K562 (cell line): ENCODE data around the gene TMSB4X. TPM values are rescaled to one million over a fixed set of nuclear protein-coding genes. Genes with fewer than 3 reads are reported as not detected.

Experiments
- CAMTA2 ChIP-seq: fragments of 250-450 bp; sonication (Bioruptor Pico); conservative IDR thresholded peaks from 2 replicates; pipeline ENCODE4 v1.5.1; 2022
- CBX3 ChIP-seq, 2 experiments: IDR thresholded peaks; 1 replicate in 1 of 2; 2 replicates in 1 of 2; pipeline ENCODE4 v1.6.1; 2012; ENCODE audit warnings: inconsistent platforms in 2 of 2, low read length in 2 of 2, borderline replicate concordance in 1 of 2, control low read depth in 1 of 2
- COPS2 ChIP-seq: fragments of 450-650 bp; conservative IDR thresholded peaks from 2 replicates; pipeline ENCODE4 v1.6.1; 2016; ENCODE audit warnings: mild to moderate bottlenecking, moderate library complexity
- FOSL1 ChIP-seq: fragments of 200-800 bp; sonication (Bioruptor generic); conservative IDR thresholded peaks from 2 replicates; pipeline ENCODE4 v1.6.1; 2016; ENCODE audit warnings: missing genetic modification characterization, missing compliant biosample characterization
- JUND ChIP-seq, 2 experiments: IDR thresholded peaks; 2 replicates in 1 of 2; 3 replicates in 1 of 2; pipeline ENCODE4 v1.6.1; 2011; ENCODE audit warnings: borderline replicate concordance in 2 of 2, low read depth in 2 of 2, low read length in 2 of 2, improper control_type of control experiment in 1 of 2, missing biosample characterization in 1 of 2, missing genetic modification characterization in 1 of 2, missing genetic modification reagents in 1 of 2
- MYC ChIP-seq, 2 experiments: fragments of 250-450 bp in 1 of 2; sonication (Bioruptor Pico) in 1 of 2; IDR thresholded peaks; 2 replicates each; pipeline versions ENCODE4 v1.5.1 to v1.6.1; 2012 to 2021; ENCODE audit warnings: low read depth in 2 of 2, borderline replicate concordance in 1 of 2, improper control_type of control experiment in 1 of 2, low read length in 1 of 2, mild to moderate bottlenecking in 1 of 2, moderate library complexity in 1 of 2
- NFE2L1 ChIP-seq: fragments of 450-650 bp; IDR thresholded peaks from 2 replicates; pipeline ENCODE4 v1.6.1; 2016; ENCODE audit warnings: missing genetic modification characterization, low read depth, mild to moderate bottlenecking, missing compliant biosample characterization, moderate library complexity, borderline replicate concordance
- SIRT6 ChIP-seq: IDR thresholded peaks from one replicate; pipeline ENCODE4 v1.6.1; 2012; ENCODE audit warnings: low read depth, mild to moderate bottlenecking, control low read depth, inconsistent platforms, low read length, moderate library complexity
- SMAD1 ChIP-seq: fragments of 150-350 bp; IDR thresholded peaks from 2 replicates; pipeline ENCODE4 v1.6.1; 2014; ENCODE audit warnings: low read length, low read depth; ENCODE audit not compliant: partially characterized antibody
- STAT5B ChIP-seq: fragments of 250-450 bp; sonication (Bioruptor Pico); IDR thresholded peaks from 2 replicates; pipeline ENCODE4 v1.8.0; 2021; ENCODE audit warnings: mild to moderate bottlenecking, inconsistent platforms
- TOE1 ChIP-seq, 2 experiments: fragments of 450-650 bp in 1 of 2; sonication (generic) in 1 of 2; formaldehyde crosslinking in 1 of 2; IDR thresholded peaks; 2 replicates each; pipeline versions ENCODE4 v1.7.1 to v1.8.0; 2016 to 2022; ENCODE audit warnings: borderline replicate concordance in 2 of 2, mild to moderate bottlenecking in 2 of 2, antibody characterized with exemption in 1 of 2, inconsistent platforms in 1 of 2, low read depth in 1 of 2, missing genetic modification reagents in 1 of 2, moderate library complexity in 1 of 2
- ZNF239 ChIP-seq: fragments of 250-450 bp; sonication (Bioruptor Pico); IDR thresholded peaks from 2 replicates; pipeline ENCODE4 v1.4.0; 2020; ENCODE audit warnings: mild to moderate bottlenecking
- ZNF274 ChIP-seq: IDR thresholded peaks from 2 replicates; pipeline ENCODE4 v1.6.1; 2011; ENCODE audit warnings: low read depth, mild to moderate bottlenecking, low read length, moderate library complexity, borderline replicate concordance
- polyA plus RNA-seq, 8 experiments: library from polyadenylated mRNA; depleted of rRNA in 4 of 8; stranded (reverse) in 5 of 8; unstranded in 3 of 8; fragments of >200 nt; fragmentation: Nextera tagmentation in 2 of 8; fragmentation: Illumina TruSeq in 1 of 8; extraction: Ambion mirVana in 2 of 8; extraction: Trizol in 1 of 8; gene quantifications; 2 replicates each; pipeline versions ENCODE4 v1.2.1 to v1.2.3, GENCODE V29; 2011 to 2014; ENCODE audit warnings: inconsistent platforms in 1 of 8, missing spikeins in 1 of 8
- total RNA-seq, 7 experiments: library from RNA; depleted of rRNA in 6 of 7; stranded (reverse); fragments of >200 nt in 6 of 7; fragmentation: Illumina TruSeq in 2 of 7; extraction: Trizol in 2 of 7; gene quantifications; 2 replicates each; pipeline versions ENCODE4 v1.2.1 to v1.2.3, GENCODE V29; 2011 to 2021; ENCODE audit warnings: low replicate concordance in 1 of 7
- TF ChIP-seq, protein P1 (sequence below): sonication (generic); formaldehyde crosslinking; IDR thresholded peaks from 2 replicates; pipeline ENCODE4 v1.8.1; 2023; ENCODE audit warnings: mild to moderate bottlenecking, missing genetic modification reagents
- TF ChIP-seq, protein P2 (sequence below): sonication (generic); formaldehyde crosslinking; IDR thresholded peaks from 2 replicates; pipeline ENCODE4 v1.8.0; 2022; ENCODE audit warnings: mild to moderate bottlenecking, missing genetic modification reagents
- TF ChIP-seq, protein P3 (sequence below), 2 experiments: IDR thresholded peaks; 2 replicates each; pipeline ENCODE4 v1.6.1; 2012; ENCODE audit warnings: improper control_type of control experiment in 2 of 2, low read depth in 2 of 2, low read length in 2 of 2, borderline replicate concordance in 1 of 2

Gene TMSB4X
- total and polyA plus RNA-seq, 9 of the 15 experiments (the other 6 are each of a cell fraction or from before 2014, with no cell fraction given): 1,035 to 2,035 (median 1,529) TPM

DNA sequence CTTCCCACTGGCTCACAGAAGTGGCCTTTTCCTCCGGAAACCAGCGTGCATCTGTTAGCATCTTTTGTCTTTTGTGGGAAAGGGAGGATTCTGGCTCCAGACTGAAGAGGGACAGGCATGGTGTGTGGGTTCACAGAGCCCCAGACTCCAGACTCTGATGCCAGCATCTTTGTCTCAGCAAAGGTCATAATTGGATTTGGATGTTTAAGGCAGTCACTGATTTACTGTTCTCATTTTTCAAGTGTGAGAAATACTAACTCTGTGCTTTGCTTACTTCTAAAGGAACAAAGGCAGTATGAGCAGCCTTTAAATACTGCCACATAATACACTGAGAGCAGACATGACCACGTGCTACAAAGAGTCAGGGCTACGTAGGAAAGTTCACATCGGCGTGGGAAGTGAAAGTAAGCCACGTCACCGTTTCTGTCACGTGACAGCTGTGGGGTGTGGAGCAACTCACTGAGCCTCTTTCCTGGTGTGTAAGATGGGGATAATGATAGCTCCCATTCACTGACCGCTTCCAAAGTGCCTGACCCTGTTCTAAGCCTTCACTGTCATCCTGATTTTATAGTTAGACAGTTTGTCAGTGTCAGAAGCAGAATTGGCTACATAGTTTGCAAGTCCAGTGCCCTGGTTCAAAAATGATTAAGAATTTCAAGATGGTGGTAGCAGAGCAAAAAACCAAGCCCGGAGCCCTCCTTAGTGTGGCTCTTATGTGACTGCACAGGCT is 24.8 kb upstream of the TMSB4X start (continued):
- TF ChIP-seq, protein P1, sequence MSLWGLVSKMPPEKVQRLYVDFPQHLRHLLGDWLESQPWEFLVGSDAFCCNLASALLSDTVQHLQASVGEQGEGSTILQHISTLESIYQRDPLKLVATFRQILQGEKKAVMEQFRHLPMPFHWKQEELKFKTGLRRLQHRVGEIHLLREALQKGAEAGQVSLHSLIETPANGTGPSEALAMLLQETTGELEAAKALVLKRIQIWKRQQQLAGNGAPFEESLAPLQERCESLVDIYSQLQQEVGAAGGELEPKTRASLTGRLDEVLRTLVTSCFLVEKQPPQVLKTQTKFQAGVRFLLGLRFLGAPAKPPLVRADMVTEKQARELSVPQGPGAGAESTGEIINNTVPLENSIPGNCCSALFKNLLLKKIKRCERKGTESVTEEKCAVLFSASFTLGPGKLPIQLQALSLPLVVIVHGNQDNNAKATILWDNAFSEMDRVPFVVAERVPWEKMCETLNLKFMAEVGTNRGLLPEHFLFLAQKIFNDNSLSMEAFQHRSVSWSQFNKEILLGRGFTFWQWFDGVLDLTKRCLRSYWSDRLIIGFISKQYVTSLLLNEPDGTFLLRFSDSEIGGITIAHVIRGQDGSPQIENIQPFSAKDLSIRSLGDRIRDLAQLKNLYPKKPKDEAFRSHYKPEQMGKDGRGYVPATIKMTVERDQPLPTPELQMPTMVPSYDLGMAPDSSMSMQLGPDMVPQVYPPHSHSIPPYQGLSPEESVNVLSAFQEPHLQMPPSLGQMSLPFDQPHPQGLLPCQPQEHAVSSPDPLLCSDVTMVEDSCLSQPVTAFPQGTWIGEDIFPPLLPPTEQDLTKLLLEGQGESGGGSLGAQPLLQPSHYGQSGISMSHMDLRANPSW (CRISPR knock-in tag): no peak
- TF ChIP-seq ZNF239 (CRISPR knock-in tag) (no peak), CAMTA2 (no peak), CBX3 (IDR thresholded peaks at IDR 0.05; ENCODE audit: borderline replicate concordance in 1 of 2, low read length in 2 of 2) (peak in 1 of 2 experiments; percentile 43; a peak in 1 of 3 replicates), SMAD1 (no peak), NFE2L1 (tag) (no peak), STAT5B (no peak), MYC (IDR thresholded peaks at IDR 0.05; ENCODE audit: low read depth, low read length) (peak; percentile 87), MYC (CRISPR knock-in tag; IDR thresholded peaks at IDR 0.05; ENCODE audit: borderline replicate concordance, low read depth) (no peak), TOE1 (IDR thresholded peaks at IDR 0.05; ENCODE audit: borderline replicate concordance) (peak; percentile 99), TOE1 (CRISPR knock-in tag; IDR thresholded peaks at IDR 0.05; ENCODE audit: borderline replicate concordance, low read depth) (no peak), COPS2 (no peak), ZNF274 (no peak), FOSL1 (tag) (peak; percentile 51), JUND (IDR thresholded peaks at IDR 0.05; ENCODE audit: borderline replicate concordance, low read depth, low read length) (peak; percentile 74), JUND (tag; IDR thresholded peaks at IDR 0.05; ENCODE audit: borderline replicate concordance, low read depth, low read length) (peak; percentile 84; the same call in 2 of the 3 replicates), SIRT6 (no peak)
- TF ChIP-seq, protein P2, sequence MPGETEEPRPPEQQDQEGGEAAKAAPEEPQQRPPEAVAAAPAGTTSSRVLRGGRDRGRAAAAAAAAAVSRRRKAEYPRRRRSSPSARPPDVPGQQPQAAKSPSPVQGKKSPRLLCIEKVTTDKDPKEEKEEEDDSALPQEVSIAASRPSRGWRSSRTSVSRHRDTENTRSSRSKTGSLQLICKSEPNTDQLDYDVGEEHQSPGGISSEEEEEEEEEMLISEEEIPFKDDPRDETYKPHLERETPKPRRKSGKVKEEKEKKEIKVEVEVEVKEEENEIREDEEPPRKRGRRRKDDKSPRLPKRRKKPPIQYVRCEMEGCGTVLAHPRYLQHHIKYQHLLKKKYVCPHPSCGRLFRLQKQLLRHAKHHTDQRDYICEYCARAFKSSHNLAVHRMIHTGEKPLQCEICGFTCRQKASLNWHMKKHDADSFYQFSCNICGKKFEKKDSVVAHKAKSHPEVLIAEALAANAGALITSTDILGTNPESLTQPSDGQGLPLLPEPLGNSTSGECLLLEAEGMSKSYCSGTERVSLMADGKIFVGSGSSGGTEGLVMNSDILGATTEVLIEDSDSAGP (CRISPR knock-in tag): no peak
- TF ChIP-seq, protein P3, sequence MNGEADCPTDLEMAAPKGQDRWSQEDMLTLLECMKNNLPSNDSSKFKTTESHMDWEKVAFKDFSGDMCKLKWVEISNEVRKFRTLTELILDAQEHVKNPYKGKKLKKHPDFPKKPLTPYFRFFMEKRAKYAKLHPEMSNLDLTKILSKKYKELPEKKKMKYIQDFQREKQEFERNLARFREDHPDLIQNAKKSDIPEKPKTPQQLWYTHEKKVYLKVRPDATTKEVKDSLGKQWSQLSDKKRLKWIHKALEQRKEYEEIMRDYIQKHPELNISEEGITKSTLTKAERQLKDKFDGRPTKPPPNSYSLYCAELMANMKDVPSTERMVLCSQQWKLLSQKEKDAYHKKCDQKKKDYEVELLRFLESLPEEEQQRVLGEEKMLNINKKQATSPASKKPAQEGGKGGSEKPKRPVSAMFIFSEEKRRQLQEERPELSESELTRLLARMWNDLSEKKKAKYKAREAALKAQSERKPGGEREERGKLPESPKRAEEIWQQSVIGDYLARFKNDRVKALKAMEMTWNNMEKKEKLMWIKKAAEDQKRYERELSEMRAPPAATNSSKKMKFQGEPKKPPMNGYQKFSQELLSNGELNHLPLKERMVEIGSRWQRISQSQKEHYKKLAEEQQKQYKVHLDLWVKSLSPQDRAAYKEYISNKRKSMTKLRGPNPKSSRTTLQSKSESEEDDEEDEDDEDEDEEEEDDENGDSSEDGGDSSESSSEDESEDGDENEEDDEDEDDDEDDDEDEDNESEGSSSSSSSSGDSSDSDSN (IDR thresholded peaks at IDR 0.05; ENCODE audit: borderline replicate concordance in 1 of 2, low read depth in 2 of 2, low read length in 2 of 2): no peak
